GM10847 (cell line): Measurements from ENCODE around the gene GPR35.

Source experiments
- POLR2A ChIP-seq: IDR thresholded peaks from 2 replicates; pipeline ENCODE4 v1.6.1; 2011; ENCODE audit not compliant: insufficient read length; ENCODE audit errors: extremely low read depth

Gene GPR35

GRCh38 chr2:240622531-240623235 lies 2.6 kb upstream of the GPR35 start:
- no peak for TF ChIP-seq POLR2A

DNA sequence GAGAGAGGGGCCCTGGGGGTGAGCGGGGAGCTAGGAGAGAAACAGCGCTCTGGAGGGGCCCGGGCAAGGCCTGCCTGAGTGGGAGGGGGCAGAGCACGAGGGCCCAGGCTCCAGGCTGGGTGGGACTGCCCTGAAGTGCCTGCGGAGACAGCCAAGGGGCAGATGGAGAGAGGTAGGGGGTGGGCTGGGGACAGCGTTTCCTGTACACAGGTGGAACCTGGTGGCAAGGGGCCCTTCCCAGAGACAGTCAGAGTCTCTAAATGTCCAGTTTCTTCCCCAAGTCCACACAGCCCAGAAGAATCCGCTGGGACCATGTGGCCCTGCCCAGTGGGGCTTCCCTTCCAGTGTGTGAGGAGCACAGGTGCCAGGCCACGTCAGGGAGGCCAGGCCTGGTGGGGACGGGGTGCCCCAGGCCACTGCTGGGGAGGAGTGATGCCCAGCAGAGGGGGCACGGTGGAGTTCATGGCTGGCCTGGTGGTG lies 1.7 kb upstream of the GPR35 start:
- no peak for TF ChIP-seq POLR2A

DNA sequence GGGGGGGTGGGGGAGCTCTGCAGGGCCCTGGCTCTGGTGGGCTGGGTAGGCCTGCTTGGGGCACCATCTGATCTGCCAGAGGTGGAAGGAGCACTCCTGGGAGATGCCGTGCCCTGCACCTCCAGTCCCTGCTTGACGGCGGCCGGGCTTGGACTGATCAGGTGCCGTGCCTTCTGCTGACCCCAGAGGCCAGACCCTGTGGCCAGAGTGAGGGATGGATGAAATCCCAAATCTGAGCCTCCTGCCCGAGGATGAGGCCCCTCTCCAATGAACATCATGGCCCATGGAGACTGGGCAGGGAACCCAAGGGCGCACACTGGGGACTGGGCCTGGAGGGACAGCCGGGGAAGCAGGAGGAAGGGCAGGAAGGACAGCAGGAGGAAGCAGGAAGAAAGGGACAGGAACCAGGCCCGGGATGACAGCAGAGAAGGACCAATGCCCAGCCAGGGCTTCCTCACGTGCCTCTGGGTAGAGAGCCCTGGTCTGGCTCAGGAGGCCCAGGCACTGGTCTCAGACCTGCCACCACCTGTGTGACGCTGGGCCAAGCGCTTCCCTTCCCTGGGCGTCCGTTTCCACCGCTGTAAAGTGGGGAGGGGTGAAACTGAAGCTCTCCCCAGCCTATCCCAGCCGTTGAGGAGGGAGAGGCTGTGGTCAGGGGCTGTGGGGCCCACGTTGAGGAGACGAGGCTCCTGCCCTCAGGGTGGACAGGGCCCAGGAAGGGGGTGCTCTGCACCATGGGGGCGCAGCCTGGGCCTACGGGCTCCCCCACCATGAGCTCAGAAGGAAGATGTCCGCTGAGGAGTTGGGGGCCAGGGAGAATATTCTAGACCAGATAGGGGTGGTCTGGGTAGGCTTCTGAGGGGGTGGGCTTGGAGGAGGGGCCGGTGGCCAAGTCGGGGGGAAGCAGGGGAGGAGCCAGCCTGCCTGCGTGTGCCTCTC lies 1.0 kb upstream of the GPR35 start:
- TF ChIP-seq POLR2A = no peak

- TF ChIP-seq POLR2A = no peak
These were observed 1.4 kb downstream of the GPR35 start for GRCh38 chr2:240626531-240627300.

DNA sequence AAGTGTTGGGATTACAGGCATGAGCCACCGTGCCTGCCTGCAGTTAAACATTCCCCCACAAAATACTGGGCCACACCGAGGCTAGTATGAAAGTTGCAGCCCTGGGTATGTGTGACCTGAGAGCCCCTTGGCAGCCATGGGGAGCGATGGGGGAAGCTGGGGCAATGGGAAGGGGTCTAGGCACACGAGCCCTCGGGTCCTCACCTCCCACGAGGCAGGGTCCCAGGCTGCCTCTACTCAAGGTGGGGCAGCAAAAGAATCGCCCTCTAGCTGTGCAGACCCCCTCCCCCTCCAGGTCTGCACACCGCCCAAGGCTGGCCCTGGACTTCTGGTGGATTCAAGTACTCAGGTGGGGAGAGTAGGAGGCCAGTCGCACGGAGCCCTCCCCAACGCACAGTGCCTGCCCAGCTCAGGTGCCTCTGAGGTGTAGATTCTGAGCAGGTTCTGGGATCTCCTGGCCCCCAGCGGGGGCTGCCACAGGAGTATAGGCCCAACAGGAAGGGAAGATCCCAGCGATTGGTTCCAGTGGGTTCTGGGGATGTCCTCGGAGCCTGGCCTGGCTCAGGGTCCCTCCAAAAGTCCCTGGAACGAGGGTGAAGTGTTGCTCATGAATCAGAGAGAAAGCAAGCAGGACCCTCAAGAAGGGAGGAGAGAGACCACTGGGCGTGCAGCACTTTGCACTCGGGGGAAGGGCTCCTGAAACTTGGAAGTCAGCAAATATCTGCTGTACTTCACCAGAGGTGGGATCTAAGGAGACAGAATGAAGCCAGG lies 2.6 kb downstream of the GPR35 start:
- TF ChIP-seq POLR2A = no peak

- TF ChIP-seq POLR2A = no peak
These were observed 3.2 kb downstream of the GPR35 start for GRCh38 chr2:240628507-240628807.

GRCh38 chr2:240628808-240629618 lies 3.7 kb downstream of the GPR35 start:
- no peak for TF ChIP-seq POLR2A

GRCh38 chr2:240629619-240629967 lies 4.3 kb downstream of the GPR35 start:
- no peak for TF ChIP-seq POLR2A

GRCh38 chr2:240629968-240630770 lies 4.9 kb downstream of the GPR35 start:
- TF ChIP-seq POLR2A = no peak

DNA sequence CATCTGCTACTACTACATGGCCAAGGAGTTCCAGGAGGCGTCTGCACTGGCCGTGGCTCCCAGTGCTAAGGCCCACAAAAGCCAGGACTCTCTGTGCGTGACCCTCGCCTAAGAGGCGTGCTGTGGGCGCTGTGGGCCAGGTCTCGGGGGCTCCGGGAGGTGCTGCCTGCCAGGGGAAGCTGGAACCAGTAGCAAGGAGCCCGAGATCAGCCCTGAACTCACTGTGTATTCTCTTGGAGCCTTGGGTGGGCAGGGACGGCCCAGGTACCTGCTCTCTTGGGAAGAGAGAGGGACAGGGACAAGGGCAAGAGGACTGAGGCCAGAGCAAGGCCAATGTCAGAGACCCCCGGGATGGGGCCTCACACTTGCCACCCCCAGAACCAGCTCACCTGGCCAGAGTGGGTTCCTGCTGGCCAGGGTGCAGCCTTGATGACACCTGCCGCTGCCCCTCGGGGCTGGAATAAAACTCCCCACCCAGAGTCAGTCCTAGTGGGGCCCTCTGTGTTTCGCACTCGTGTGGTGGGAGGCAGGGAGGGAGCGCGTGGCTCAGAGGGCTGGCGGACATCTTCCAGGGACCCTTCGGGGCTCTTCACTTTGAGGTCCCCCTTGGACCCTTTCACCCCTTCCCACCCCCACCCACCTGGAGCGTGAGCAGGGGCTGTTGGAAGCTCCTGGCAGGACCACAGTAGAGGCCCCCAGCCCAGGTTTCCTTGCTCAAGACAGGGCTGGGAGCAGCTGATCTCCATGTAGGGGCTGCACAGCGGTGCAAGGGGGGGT lies 5.7 kb downstream of the GPR35 start:
- TF ChIP-seq POLR2A = no peak

- no peak for TF ChIP-seq POLR2A
These were observed 6.4 kb downstream of the GPR35 start for GRCh38 chr2:240631548-240632305.

- no peak for TF ChIP-seq POLR2A
These were observed 7.0 kb downstream of the GPR35 start for GRCh38 chr2:240632306-240632721.
